HepG2 (cell line): ENCODE results near the gene NR2F6. TPM values are rescaled to one million over a fixed set of nuclear protein-coding genes. Genes with fewer than 3 reads are reported as not detected.

Experiments used
- ATM ChIP-seq: fragments of 450-650 bp; IDR thresholded peaks from 2 replicates; pipeline ENCODE4 v1.7.1; 2017; ENCODE audit warnings: mild to moderate bottlenecking, borderline replicate concordance
- GFI1 ChIP-seq: sonication (generic); formaldehyde crosslinking; IDR thresholded peaks from 2 replicates; pipeline ENCODE4 v1.5.0; 2020; ENCODE audit warnings: missing genetic modification reagents, mild to moderate bottlenecking, borderline replicate concordance
- HMGXB4 ChIP-seq, 2 experiments: sonication (generic) in 1 of 2; formaldehyde crosslinking in 1 of 2; IDR thresholded peaks; 2 replicates each; pipeline versions ENCODE4 v1.4.0 to v1.6.1; 2018 to 2020; ENCODE audit warnings: missing genetic modification reagents in 2 of 2, borderline replicate concordance in 1 of 2, low read depth in 1 of 2, mild to moderate bottlenecking in 1 of 2, missing biosample characterization in 1 of 2
- HNRNPLL ChIP-seq: fragments of 200-400 bp; formaldehyde crosslinking; IDR thresholded peaks from 2 replicates; pipeline ENCODE4 v1.6.1; 2017; ENCODE audit warnings: mild to moderate bottlenecking, low read depth, low read length; ENCODE audit not compliant: poor library complexity, severe bottlenecking
- MAFG ChIP-seq: sonication (generic); formaldehyde crosslinking; IDR thresholded peaks from 2 replicates; pipeline ENCODE4 v1.5.1; 2020; ENCODE audit warnings: mild to moderate bottlenecking, missing genetic modification reagents
- MIER2 ChIP-seq: IDR thresholded peaks from 2 replicates; pipeline ENCODE4 v1.6.1; 2016; ENCODE audit warnings: missing biosample characterization, missing genetic modification reagents
- PLSCR1 ChIP-seq: sonication (generic); formaldehyde crosslinking; IDR thresholded peaks from 2 replicates; pipeline ENCODE4 v1.5.0; 2020; ENCODE audit warnings: missing genetic modification reagents, mild to moderate bottlenecking, borderline replicate concordance
- XBP1 ChIP-seq: sonication (generic); formaldehyde crosslinking; IDR thresholded peaks from 2 replicates; pipeline ENCODE4 v1.5.0; 2020; ENCODE audit warnings: missing genetic modification reagents
- ZBTB10 ChIP-seq: sonication (generic); formaldehyde crosslinking; IDR thresholded peaks from 2 replicates; pipeline ENCODE4 v1.4.0; 2020; ENCODE audit warnings: missing genetic modification reagents, borderline replicate concordance
- ZBTB25 ChIP-seq: IDR thresholded peaks from 2 replicates; pipeline ENCODE4 v1.6.1; 2018; ENCODE audit warnings: missing genetic modification reagents
- ZBTB37 ChIP-seq: sonication (generic); formaldehyde crosslinking; IDR thresholded peaks from 2 replicates; pipeline ENCODE4 v1.4.0; 2020; ENCODE audit warnings: mild to moderate bottlenecking, missing genetic modification reagents
- ZNF12 ChIP-seq: sonication (generic); formaldehyde crosslinking; IDR thresholded peaks from 2 replicates; pipeline ENCODE4 v1.5.0; 2020; ENCODE audit warnings: missing genetic modification reagents
- ZNF281 ChIP-seq: sonication (generic); formaldehyde crosslinking; IDR thresholded peaks from 2 replicates; pipeline ENCODE4 v1.4.0; 2020; ENCODE audit warnings: missing genetic modification reagents, borderline replicate concordance
- ZNF33B ChIP-seq: sonication (generic); formaldehyde crosslinking; IDR thresholded peaks from 2 replicates; pipeline ENCODE4 v1.5.1; 2020; ENCODE audit warnings: mild to moderate bottlenecking, missing genetic modification reagents
- ZNF432 ChIP-seq: sonication (generic); formaldehyde crosslinking; IDR thresholded peaks from 2 replicates; pipeline ENCODE4 v1.5.0; 2020; ENCODE audit warnings: missing genetic modification reagents, mild to moderate bottlenecking, borderline replicate concordance
- ZNF570 ChIP-seq: sonication (generic); formaldehyde crosslinking; IDR thresholded peaks from 2 replicates; pipeline ENCODE4 v1.4.0; 2020; ENCODE audit warnings: mild to moderate bottlenecking, missing genetic modification reagents, borderline replicate concordance
- polyA plus RNA-seq, 8 experiments: library from polyadenylated mRNA; depleted of rRNA in 3 of 8; stranded (reverse) in 7 of 8; unstranded in 1 of 8; fragments of >200 nt; fragmentation: Illumina TruSeq in 4 of 8; extraction: Trizol in 4 of 8; gene quantifications; 2 replicates each; pipeline versions ENCODE4 v1.2.1 to v1.2.3, GENCODE V29; 2011 to 2016; ENCODE audit warnings: low read depth in 4 of 8, missing spikeins in 1 of 8, mixed read lengths in 1 of 8; ENCODE audit not compliant: insufficient read depth in 1 of 8
- total RNA-seq, 5 experiments: library from RNA; depleted of rRNA; stranded (reverse); fragments of >200 nt; fragmentation: Illumina TruSeq; extraction: Trizol; gene quantifications; 2 replicates each; pipeline ENCODE4 v1.2.3, GENCODE V29; 2016; ENCODE audit warnings: low read depth in 1 of 5

The NR2F6 gene
- total and polyA plus RNA-seq, 2 of the 13 experiments (the other 11 are each of a cell fraction or from before 2014, with no cell fraction given) = 30.9 to 72.4 TPM

- TF ChIP-seq ZBTB25 (CRISPR knock-in tag) = no peak
- no peak for TF ChIP-seq HNRNPLL
- TF ChIP-seq ZNF281 = no peak
- TF ChIP-seq XBP1 (CRISPR knock-in tag) = no peak
- TF ChIP-seq ZNF432 (CRISPR knock-in tag) = no peak
- TF ChIP-seq MIER2 = no peak
- no peak for TF ChIP-seq GFI1
- TF ChIP-seq PLSCR1 (CRISPR knock-in tag) = no peak
- TF ChIP-seq HMGXB4 (CRISPR knock-in tag; IDR thresholded peaks at IDR 0.05; ENCODE audit: borderline replicate concordance in 1 of 2, low read depth in 1 of 2) = 0 out of 4 replicates have a peak, but pooled peaks of 1 of the 2 experiments have one; percentile 72
- no peak for TF ChIP-seq ZNF12 (CRISPR knock-in tag)
- no peak for TF ChIP-seq ZNF570 (CRISPR knock-in tag)
- no peak for TF ChIP-seq ATM
- no peak for TF ChIP-seq ZBTB10 (CRISPR knock-in tag)
- no peak for TF ChIP-seq ZNF33B (CRISPR knock-in tag)
- no peak for TF ChIP-seq ZBTB37 (CRISPR knock-in tag)
- no peak for TF ChIP-seq MAFG (CRISPR knock-in tag)
These were observed 40.2 kb downstream of the NR2F6 start (continued) for GRCh38 chr19:17205237-17206140.
